Stimulated activated CD4-positive, alpha-beta T cell treated with anti-CD3 and anti-CD28 coated beads, TNF-alpha, amount 100 ng/mL, for 24 hours (primary cell): ENCODE data around the gene SFT2D1.
A peak's percentile ranks its signal among the peaks of the same experiment; 100 is the strongest.

Experiments used
- DNase-seq, 3 experiments: peaks; one replicate each; pipeline ENCODE4 v3.0.0-alpha.2; 2020; ENCODE audit warnings: low read depth in 3 of 3

The SFT2D1 gene

DNA sequence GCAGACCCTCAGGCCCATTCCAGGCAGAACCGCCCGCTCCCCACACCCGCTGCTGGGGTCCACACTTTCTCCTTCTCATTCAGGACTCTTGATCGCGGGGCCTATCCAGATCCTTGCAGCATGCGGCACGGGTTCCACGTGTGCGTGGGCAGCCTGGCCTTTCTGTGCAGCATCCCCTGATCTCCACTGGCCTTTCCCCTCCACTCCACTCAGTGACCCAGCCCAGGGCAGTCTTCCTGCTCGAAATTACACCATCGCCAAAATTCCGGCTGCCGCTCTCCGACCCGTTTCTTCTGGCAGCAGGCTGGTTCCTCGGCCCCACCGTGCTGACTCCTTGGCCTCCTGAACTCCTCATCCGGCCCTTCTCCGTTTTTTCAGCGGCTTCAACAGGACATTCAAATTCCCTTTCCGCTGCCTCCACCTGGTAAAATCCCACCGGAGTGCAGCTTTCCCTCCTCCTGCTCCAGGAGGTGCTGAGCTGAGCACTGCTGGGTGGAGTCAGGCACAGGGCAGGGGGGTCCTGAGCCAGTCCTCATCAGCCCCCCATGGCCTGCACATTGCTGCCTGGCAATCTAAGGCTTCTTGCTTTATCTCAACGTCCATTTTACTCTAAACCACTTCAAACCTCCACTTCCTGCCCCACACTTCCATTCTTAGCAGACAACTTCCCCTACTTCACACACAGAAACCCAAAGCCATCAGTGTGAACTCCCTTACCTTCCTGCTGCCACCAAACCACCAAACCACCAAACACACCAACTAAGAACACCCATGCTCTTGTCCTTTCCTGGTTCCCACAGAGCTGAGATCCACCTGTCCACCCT lies 9.0 kb downstream of the SFT2D1 start:
- DNase-seq = no peak

DNA sequence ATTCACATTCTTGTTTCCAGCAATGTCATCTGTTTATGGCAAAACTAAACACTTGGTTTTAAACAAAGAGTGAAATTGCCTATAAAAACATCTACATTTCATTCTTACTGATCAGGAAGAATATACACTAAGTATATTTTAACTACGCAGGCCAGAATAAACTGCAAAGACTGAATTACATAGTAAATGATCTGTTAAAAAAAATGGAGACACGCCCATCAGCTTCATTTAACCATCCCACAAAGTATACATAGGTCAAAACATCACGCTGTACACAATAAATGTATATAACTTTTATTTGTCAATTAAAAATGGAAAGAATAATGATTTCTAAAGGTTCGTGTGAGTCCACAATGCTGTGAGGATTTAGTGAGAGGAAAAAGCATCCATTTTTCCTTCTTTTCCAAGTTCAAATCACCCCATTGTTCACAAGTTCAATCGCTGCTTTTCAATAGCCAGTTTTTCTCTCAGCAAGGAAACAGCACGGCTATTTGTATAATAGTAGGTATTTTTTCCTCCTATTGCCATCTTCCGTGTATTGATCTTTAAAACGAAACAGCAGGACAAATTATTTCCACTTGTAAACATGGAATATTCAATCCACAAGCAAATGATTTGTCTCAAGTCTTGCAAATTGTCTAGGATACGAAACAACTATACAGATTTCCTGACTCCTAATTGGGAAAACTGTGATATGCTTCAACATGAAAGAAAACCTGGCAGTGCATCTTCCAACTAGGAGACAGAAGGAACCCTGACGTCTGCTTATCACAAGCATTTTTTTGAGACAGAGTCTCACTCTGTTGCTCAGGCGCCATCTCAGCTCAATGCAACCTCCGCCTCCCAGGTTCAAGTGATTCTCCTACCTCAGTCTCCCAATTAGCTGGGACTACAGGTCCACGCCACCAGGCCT lies 10.6 kb downstream of the SFT2D1 start:
- no peak for DNase-seq

DNA sequence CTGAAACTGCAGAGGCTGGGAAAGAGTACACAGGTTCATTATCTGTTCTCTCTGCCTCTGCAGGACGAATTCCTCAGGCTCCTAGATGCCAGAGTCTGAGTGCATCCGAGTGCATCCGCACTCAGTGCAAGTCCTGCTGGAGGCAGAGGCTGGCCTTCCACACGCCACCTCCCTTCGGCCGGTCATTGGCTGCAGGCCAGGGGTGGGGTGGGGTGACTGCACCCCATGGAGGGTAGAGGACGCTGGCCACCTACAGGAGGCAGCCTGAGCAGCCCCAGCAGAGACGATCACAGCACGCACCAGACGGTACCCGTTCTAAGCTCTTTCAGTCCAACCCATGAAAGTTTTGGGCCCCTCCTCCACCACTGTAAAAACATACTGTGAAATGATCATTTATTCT lies 11.7 kb downstream of the SFT2D1 start:
- no peak for DNase-seq

DNA sequence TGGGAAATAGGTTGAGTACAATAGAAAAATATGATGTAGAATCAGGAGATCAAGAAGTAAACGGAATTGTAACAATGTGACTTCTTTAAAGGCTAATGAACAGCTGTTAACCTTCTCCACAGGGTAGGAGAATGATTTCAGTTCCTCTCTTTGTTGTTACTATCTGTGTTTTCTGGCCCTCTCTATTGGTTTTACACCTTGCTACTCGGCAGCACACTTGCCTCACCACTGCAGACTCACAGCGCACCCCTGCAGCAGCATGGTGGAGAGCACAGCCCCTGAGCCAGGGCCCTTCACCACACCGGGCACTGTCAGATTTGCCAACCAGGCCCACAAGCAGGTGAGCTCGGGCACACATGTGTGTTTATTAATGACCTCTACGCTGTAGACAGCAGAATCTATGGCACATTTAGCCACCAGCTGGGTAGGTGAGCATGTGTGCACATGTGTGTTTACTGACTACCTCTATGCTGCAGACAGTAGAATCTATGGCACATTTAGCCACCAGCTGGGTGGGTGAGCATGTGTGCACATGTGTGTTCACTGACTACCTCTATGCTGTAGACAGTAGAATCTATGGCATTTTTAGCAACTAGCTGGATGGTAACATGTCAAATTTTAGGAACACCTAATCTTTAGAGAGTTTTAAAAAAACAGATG lies 16.8 kb downstream of the SFT2D1 start:
- DNase-seq = no peak

DNA sequence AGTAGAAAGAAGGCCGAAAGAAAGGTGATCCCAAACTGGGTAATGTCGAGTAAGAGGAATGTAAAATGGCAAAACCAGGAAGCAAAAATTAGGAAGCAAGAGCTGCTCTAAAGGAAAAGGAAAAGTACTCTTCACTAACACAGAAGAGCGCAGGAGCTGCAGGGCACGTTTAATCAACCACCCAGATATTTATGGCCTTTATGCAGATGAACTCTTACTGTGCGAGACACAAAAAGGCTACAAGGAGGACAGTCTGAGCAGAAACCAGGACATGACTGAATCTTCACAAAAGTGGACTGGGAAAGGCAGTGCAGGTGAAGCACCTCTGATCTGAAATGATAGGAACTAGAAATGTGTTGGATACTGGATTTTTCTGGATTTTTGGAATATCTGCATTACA lies 18.9 kb downstream of the SFT2D1 start:
- DNase-seq = no peak

DNA sequence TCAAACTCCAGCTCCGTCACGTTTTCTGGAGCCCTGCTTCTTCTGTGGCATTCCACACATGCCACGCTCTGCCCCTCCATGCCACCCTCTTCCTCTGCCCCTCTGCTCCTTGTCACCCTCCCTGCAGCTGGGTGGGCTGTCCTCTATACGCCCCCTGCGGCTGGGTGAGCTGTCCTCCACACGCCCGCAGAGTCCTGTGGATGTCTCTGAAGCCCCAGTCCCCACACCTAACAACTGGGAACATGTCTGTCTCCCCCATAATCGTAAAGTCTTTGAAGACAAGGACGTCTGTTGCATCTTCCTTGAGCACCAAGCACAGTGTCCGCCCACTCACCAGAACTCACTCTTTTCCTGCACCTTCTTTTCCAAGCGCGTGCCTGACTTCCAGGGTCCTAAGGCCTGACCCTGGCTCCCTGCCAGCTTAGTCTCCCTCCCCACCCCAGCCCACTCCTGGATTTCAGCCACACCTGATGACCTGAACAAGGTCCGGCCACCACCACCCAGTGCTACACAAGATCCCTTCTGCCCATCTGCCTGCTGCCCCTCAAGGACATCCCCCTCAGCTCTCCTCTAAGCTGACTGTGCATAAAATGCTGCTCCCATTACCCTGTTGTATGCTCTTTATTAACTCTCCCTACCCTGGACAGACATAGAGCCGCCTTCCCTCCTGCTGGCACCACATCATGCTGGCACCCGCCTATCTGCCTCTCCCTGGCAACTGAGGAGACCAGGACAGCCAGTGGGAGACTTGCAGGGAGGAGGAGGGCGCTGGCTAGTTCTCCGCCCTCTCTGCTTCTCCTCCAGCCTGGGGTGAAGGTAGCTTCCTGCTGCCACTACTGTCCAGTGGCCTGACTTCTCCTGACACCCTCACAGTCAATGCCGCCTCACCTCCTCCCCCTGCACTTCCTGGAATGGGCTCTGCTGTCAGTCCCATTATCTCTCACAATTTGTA lies 23.4 kb downstream of the SFT2D1 start:
- DNase-seq = no peak

DNA sequence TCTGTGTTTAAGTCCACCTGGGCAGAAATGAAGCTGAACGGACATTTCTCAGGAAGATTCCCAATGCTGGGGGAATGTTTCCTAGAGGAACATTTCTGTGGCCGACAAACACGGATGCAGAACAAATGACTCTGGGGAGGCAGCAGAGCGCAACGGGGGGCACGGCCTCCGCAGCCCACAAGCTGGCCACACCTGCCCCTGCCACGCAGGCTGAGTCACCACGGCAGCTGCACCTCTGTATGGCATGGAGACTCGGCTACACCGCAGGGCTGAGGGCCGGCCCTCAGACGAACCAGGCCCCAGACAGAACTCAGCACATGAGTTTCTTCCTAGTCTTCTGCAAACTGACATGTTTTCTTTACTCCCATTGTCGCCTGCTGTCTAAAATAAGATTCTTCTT lies 24.1 kb downstream of the SFT2D1 start:
- no peak for DNase-seq

DNA sequence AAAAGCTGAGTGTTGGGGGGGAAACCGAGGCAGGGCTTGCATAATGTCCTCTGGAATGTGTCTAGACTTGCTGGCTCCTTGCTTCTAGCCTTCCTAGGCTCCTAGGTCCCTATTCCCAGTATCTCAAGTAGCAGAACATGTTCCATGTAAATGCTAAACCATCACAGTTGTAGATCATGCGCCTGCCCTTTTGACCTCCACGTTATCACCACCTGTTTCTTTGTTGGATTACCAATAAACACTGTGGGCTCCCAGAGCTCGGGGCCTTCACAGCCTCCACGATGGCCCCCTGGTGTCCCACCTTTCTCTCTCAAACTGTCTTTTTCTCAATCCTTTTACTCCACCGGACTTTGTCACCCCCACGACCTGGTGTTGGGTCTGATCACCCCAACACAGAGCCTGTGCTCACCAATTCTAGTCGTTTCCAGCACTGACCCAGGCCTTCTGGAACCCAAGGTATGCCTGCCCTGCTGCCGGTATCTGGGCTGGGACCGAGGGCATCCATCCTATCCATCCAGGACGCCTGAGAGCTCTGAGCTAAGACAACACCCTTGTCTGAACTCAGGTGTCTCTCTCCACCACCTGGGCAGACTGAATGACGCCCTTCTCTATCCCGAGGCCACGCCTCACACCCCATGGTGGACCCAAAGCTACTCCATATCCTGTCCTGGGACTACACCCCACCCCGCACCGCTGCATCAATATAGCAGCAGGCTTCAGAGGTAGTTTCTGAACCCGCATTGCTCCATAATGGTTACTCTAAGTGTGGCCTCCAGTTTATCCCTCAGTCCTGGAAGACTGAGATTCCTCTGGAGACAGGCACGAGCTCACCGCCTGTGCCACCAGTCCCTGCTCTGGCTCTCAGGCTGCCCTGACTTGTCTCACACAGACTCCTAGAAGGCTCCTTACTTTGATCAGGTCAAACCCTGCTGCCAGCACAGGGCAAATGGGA lies 24.8 kb downstream of the SFT2D1 start:
- DNase-seq = no peak

DNA sequence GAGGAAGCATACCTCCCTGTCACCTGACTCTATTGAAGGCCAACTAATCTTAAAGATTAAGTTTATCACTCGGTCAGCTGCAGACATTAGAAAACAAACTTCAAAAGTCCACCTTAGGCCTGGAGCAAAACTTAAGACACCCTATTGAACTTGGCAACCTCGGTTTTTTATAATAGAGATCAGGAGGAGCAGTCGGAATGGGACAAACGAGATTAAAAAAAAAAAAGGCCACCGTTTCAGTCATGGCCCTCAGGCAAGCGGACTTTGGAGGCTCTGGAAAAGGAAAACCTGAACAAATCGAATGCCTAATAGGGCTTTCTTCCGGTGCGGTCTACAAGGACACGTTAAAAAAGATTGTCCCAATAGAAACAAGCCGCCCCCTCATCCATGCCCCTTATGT lies 26.9 kb downstream of the SFT2D1 start:
- DNase-seq = no peak

DNA sequence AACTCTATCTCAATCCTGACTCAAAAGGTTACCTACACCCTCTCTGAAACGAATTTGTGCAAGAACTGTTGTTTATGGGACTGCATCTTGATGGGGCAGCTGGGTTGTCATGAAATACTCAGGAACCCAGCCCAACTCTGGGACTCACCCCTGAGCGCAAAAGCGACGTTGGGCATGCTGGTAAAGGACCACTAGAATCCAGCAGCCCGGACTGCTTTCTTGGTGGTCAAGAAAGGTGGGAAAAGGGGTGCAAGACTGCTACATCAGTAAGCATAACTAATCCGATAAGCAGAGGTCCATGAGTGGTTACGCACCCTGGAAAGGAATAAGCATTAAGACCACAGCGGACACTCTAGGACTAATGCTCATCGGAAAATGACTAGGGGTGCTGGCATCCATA lies 27.9 kb downstream of the SFT2D1 start:
- no peak for DNase-seq

DNA sequence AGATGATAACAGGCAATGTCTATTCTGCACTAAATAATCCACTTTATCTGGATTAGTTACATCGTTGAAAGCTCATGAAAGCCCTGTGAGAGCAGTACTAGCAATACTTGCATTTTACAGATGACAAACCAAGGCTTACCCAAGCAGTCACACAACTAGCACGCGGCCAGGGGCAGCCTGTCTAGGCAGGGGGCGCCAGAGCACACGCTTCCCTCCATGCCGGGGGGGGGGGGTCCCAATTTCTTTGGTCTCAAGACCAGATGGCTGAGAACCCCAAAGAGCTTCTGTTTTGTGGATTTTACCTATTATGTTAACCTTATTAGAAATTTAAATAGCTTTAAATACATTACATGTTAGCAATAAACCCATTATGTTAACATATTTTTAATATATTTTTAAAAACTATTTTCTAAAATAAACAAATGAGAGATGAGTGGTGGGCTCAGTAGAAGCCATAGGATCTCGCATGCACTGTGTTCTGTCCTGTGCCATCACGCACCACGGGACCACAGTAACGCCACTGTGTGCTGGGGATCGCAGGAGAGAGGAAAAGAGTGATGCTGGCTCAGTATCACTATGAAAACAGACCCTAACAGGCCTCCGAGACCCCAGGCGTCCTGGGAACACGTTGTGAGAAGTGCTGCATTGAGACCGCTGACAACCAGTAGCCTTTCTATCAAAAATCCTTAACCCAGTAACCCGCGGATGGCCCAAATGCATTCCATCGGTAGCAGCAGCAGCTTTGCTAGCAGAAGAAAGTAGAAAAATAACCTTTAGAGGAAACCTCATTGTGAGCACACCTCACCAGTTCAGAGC lies 28.9 kb downstream of the SFT2D1 start:
- DNase-seq = peak in 1 of 3 experiments; percentile 22

DNA sequence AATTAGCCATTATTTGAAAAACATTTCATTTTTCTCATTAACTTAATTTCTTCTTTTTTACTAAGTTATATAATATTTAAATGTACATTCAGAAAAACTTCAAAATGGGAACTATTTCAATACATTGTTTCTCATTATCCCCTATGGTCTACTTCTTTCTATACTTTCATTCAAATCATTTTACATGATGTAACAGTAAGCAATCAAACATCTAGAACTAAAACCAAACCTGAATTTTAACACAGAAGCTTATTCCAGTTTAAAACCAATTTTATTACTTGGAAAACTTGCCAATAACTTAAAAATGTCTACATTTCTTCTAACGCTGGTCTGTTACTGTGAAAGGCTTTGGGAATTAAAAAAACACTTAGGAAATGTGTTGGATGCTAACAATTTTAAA lies 29.5 kb downstream of the SFT2D1 start:
- no peak for DNase-seq

DNA sequence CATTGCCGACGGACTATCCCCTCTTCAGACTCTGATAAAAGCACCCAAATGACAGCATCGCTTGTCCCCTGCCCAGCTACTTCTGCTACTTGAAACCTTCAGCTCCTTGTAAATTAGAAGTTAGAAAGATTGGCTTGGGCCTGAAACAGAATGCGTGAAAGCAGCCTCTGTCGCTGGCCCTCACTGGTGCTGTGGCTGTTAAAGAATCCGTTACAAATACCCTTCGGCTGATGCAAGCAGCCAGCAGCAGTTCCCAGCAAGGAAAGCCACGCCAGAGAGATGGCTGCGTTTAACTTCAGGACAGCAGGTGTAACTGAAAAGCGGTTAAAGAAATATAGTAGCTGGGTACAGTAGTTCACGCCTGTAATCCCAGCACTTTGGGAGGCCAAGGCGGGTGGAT lies 31.7 kb downstream of the SFT2D1 start:
- no peak for DNase-seq

DNA sequence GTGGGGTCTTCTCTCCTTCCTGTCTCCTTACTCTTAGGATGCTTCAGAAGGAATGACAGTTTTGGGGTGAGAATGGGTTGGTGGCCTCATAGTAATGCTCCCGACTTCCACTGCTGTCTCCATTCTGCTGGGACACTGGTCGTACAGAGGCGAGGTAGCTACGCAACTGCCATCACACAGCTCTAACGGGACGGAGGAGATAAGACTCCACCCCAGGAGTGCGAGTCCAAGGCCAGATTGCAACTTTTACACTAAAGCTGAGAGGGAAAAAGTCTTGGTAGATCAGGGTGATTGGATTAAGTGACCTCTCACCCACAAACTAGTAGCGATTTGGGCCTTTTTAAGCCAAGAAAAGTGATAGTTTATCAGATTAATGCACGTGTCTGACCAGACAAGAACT lies 32.4 kb downstream of the SFT2D1 start:
- DNase-seq = no peak

DNA sequence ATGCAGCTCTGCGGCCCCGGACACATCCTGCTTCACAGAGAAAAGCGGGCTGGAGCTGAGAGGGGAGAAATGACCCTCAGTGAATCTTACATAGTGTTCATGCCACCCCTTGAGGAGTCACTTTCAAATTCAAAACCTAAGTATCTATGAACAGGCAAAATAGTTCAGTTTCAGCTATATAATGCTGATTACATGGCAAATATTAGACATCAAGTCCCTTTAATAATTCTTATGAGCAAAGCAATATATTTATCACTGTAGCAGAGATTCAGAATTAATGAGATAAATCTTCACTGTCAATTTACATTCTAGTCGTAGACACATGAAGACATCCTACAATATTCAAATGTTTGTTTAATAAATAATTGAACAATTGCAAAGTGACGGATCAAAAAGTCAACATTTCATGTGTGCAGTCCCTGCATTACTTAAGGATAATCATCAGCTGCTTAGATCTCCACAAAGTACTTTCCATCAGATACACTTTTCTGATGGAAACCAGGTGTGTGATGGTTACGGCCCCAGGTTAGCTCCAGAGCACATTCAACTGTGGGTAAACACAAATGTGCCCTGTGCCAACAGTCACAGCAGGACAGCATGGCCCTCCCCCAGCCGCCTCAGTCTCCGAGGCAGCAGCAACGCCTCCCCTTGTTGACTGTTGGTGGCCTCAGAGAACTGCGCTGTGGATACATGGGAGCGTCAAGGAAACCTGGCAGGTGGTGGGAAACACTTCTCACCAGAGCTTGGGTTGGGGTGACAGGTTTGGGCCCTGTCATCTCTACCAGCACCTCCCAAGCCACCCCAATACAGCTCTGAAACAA lies 33.4 kb downstream of the SFT2D1 start:
- no peak for DNase-seq

DNA sequence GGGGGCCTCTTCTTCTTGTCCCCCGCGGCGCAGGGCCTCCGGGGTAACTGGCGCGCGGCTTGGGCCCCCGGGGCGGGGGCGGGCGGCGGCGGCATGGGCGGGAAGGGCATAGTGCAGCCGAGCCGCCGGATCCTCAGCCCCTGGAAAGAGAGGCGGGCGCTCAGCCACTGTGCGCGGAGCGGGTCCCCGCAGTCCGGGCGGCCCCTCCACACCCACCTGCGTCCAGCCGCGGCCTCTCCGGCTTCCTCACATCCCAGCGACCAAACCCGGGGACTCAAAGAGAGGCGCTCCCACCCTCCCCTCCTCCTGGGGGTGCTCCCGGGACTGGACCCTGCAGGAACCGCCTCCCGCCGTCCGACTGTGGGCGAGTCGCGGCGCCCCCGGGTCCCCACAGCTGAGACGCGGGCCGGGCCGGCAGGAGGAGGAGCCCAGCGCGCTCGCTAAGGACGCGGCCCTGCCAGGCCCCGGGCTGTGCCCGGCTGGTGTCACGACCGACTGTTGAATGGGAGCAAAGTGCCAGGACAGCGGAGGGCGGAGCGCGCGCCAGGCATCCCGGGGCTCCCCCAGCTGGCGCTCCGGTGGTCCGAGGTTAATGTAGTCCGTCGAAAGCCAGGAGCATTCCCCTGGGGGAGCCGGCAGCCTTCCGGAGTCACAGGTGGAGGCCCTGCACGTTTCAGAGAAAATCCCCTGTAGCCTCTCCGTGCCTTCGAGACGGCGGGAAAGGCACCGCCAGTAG lies 34.1 kb downstream of the SFT2D1 start, which contains the start of gene PRR18:
TSS of gene PRR18 (minus strand) at position 360 of the 736 bp plus-strand sequence. CDS start at position 110, 250 bp downstream.
- peak in 1 of 3 experiments; percentile 9 for DNase-seq
